ENCODE data around the gene TUT4. TPM values are rescaled to one million over a fixed set of nuclear protein-coding genes. Genes with fewer than 3 reads are reported as not detected.
"Not testable (repeated sequence)": the region's sequence is repeated elsewhere in the genome, so short reads cannot be mapped to it uniquely, and the experiment has no call there.

The TUT4 gene
- total RNA-seq = 26.2 and 33.1 TPM in 2 replicates

GRCh38 chr1:52552505-52553361 is at the start of gene TUT4:
TUT4 (minus strand) TSS chr1:52553092; CDS start chr1:52526280, 26,812 bp downstream.
- DNase-seq (ENCODE audit: extremely low read depth, low read depth, low spot score) = no peak

GRCh38 chr1:52601991-52602855 is 49.3 kb upstream of the TUT4 start, which contains the start of gene GPX7:
GPX7 (plus strand) TSS chr1:52602371; CDS start chr1:52602410, 39 bp downstream.
- DNase-seq (ENCODE audit: extremely low read depth, low read depth, low spot score) = no peak

GRCh38 chr1:52601519-52601918 is 48.6 kb upstream of the TUT4 start:
- DNase-seq (ENCODE audit: extremely low read depth, low read depth, low spot score) = no peak

- DNase-seq (ENCODE audit: extremely low read depth, low read depth, low spot score) = no peak
These were observed 47.8 kb upstream of the TUT4 start for GRCh38 chr1:52600533-52601179.

GRCh38 chr1:52599236-52599635 is 46.3 kb upstream of the TUT4 start:
- no peak for DNase-seq (ENCODE audit: extremely low read depth, low read depth, low spot score)

- DNase-seq (ENCODE audit: extremely low read depth, low read depth, low spot score) = no peak
These were observed 45.8 kb upstream of the TUT4 start for GRCh38 chr1:52598729-52599128.

- no peak for DNase-seq (ENCODE audit: extremely low read depth, low read depth, low spot score)
These were observed 45.0 kb upstream of the TUT4 start for GRCh38 chr1:52597912-52598311.

- peak; percentile 22 for DNase-seq (ENCODE audit: extremely low read depth, low read depth, low spot score)
These were observed 42.2 kb upstream of the TUT4 start for GRCh38 chr1:52595061-52595460.

GRCh38 chr1:52593495-52593894 is 40.6 kb upstream of the TUT4 start:
- DNase-seq (ENCODE audit: extremely low read depth, low read depth, low spot score) = no peak

- DNase-seq (ENCODE audit: extremely low read depth, low read depth, low spot score) = no peak
These were observed 39.9 kb upstream of the TUT4 start for GRCh38 chr1:52592637-52593323.

GRCh38 chr1:52590266-52590665 is 37.4 kb upstream of the TUT4 start:
- no peak for DNase-seq (ENCODE audit: extremely low read depth, low read depth, low spot score)

GRCh38 chr1:52588535-52588934 is 35.6 kb upstream of the TUT4 start:
- no peak for DNase-seq (ENCODE audit: extremely low read depth, low read depth, low spot score)

GRCh38 chr1:52588027-52588426 is 35.1 kb upstream of the TUT4 start:
- no peak for DNase-seq (ENCODE audit: extremely low read depth, low read depth, low spot score)

- DNase-seq (ENCODE audit: extremely low read depth, low read depth, low spot score) = no peak
These were observed 32.6 kb upstream of the TUT4 start for GRCh38 chr1:52585474-52585873.

- DNase-seq (ENCODE audit: extremely low read depth, low read depth, low spot score) = no peak
These were observed 29.3 kb upstream of the TUT4 start for GRCh38 chr1:52582116-52582696.

- no peak for DNase-seq (ENCODE audit: extremely low read depth, low read depth, low spot score)
These were observed 27.4 kb upstream of the TUT4 start for GRCh38 chr1:52580283-52580682.

GRCh38 chr1:52579415-52579814 is 26.5 kb upstream of the TUT4 start:
- DNase-seq (ENCODE audit: extremely low read depth, low read depth, low spot score) = no peak

GRCh38 chr1:52578066-52578465 is 25.2 kb upstream of the TUT4 start:
- DNase-seq (ENCODE audit: extremely low read depth, low read depth, low spot score) = not testable (repeated sequence)

GRCh38 chr1:52576074-52576473 is 23.2 kb upstream of the TUT4 start:
- no peak for DNase-seq (ENCODE audit: extremely low read depth, low read depth, low spot score)

- DNase-seq (ENCODE audit: extremely low read depth, low read depth, low spot score) = peak; percentile 50
These were observed 21.7 kb upstream of the TUT4 start for GRCh38 chr1:52574594-52574993.

All from glomerular endothelial cell (primary cell).